ENCODE data around the gene SKI. TPM values are rescaled to one million over a fixed set of nuclear protein-coding genes. Genes with fewer than 3 reads are reported as not detected.

SKI gene
- total and polyA plus RNA-seq, 12 donors: 4.8 to 53.6 (median 34.7) TPM

DNA sequence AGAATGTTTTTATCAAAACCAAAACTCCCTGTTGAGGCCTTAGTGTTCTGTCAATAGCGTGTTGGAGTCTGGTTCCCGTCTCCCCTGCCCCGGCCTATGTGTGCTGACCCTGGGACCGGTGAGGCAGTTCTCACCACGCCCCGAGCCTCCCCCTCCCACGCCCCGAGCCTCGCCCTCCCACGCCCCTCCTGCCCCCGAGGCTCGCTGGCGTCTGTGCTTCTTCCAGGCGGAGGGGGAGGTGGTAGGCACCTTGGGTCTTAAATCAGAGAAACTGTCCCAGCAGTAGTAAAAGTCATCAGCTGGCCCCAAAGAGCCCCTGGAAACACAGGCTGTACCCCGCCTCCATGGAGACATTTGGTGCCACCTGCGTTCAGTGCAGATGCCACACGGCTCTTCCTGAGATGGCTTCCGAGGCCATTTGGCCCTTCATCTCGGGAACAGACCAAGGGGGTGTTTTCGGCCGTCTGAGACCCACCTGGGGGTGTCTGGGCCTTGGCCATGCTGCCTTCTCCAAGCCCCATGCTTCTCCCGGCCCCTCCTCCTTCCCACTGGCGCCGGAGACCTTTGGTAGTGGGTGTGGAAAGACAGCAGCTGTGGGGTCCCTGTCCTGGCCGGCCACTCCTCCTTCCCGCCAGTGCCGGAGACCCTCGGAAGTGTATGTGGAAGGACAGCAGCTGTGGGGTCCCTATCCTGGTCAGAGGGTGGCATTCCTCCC lies 44.7 kb downstream of the SKI start:
- DNase-seq: no peak
- H3K4me1 ChIP-seq (replicated peaks in 1 of 2): peaks cover 12 to 74% of the 10 kb centered on the region in 2 donors
- H3K36me3 ChIP-seq (replicated peaks in 1 of 2): peaks cover 0 to 3% of the 10 kb centered on the region in 2 donors
- intact Hi-C loops (cut with DNase I): no loop called here
- no peaks in the 10 kb centered on the region for H3K9me3 ChIP-seq (replicated peaks in 1 of 3)
- peak overlapping the region in 2 of 5 donors; percentile 5 to 56 for H3K27ac ChIP-seq
- no peaks in the 10 kb centered on the region for H3K27me3 ChIP-seq
- TF ChIP-seq, protein P1, sequence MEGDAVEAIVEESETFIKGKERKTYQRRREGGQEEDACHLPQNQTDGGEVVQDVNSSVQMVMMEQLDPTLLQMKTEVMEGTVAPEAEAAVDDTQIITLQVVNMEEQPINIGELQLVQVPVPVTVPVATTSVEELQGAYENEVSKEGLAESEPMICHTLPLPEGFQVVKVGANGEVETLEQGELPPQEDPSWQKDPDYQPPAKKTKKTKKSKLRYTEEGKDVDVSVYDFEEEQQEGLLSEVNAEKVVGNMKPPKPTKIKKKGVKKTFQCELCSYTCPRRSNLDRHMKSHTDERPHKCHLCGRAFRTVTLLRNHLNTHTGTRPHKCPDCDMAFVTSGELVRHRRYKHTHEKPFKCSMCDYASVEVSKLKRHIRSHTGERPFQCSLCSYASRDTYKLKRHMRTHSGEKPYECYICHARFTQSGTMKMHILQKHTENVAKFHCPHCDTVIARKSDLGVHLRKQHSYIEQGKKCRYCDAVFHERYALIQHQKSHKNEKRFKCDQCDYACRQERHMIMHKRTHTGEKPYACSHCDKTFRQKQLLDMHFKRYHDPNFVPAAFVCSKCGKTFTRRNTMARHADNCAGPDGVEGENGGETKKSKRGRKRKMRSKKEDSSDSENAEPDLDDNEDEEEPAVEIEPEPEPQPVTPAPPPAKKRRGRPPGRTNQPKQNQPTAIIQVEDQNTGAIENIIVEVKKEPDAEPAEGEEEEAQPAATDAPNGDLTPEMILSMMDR (IDR thresholded peaks at IDR 0.05): no peak
- no peak for TF ChIP-seq POLR2A (IDR thresholded peaks at IDR 0.05)
- 71 to 79% (median 76%) methylated on average over 21 to 28 of the region's 28 CpGs for WGBS, 4 donors
- H3K4me3 ChIP-seq: no peak overlapping the region

DNA sequence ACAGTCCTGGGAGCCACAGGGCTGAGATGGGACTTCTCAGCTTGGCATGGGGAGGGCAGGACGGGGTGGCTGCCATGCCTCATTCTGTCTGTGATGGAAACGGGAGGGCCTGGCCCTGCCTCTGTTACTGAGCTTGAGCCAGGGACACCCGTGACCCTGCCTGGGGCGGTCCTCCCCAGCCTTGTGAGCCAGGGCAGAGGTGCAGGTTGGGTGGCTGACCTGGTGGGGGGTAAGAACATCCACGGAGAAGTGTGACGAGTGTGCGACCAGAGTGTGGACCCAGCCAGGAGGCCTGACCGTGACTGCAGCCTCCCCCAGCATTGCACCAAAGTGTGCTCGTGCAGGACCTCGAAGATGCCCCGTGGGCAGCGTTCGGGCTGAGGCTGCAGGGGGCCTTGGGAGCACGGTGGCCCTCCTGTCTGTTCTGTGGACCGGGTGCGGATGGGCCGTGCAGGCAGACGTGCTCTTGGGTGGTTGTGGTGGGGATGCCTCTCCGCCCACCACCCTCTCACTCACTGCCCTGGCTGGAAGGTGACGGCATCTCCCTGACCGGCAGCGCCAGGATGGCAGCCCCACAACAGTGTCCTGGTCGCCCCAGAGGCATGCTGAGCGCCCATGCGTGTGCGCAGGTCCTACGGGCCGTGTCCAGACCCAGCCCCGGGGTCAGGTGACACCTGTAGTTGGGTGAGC lies 45.4 kb downstream of the SKI start:
- no peaks in the 10 kb centered on the region for H3K27me3 ChIP-seq
- no peaks in the 10 kb centered on the region for H3K9me3 ChIP-seq (replicated peaks in 1 of 3)
- H3K4me3 ChIP-seq: no peak overlapping the region
- whole genome bisulfite sequencing, 4 donors: 79 to 97% (median 87%) methylated on average over 6 to 29 of the region's 29 CpGs
- DNase-seq: no peak
- peaks cover 12 to 80% of the 10 kb centered on the region in 2 donors for H3K4me1 ChIP-seq (replicated peaks in 1 of 2)
- peak overlapping the region in 2 of 5 donors; percentile 3 to 56 for H3K27ac ChIP-seq
- intact Hi-C loops (cut with DNase I): no loop called here
- H3K36me3 ChIP-seq (replicated peaks in 1 of 2): peaks cover 0 to 3% of the 10 kb centered on the region in 2 donors
- TF ChIP-seq, protein P1 (IDR thresholded peaks at IDR 0.05): no peak
- no peak for TF ChIP-seq POLR2A (IDR thresholded peaks at IDR 0.05)

DNA sequence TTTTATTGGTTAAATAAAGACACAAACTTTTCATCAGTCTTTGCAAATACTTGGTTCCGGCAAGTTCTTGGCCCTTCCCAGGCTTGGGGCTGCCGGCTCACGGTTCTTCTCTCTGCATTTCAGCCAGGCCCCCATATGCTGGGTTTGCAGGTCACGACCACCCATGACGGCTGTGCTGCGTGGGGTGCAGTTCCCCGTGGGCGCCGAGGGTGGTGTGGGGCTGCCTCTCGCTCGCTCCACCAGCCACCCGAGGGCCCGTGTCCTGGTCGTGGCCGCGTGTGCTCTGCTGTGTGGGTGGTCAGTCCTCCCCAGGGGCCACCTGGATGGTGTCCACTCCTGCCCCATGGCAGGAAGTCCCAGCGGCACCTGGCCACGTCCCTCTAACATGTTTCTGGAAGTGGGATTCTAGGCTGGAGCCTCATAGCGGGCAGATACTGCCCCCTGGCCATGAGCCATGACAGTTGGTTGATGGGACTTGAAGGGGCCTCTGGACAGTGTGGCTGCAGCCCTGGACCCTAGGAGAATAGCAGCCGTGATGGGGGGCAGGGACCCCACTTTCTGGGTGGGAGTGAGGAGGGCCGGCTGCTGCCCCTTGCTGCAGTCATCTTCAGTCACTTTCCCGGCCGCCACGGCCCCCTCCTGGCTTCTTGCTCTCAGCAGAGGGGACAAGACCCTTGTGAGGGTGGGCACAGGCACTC lies 46.3 kb downstream of the SKI start:
- DNase-seq: no peak
- 66 to 80% (median 74%) methylated on average over 17 to 24 of the region's 24 CpGs for WGBS, 4 donors
- H3K4me3 ChIP-seq: no peak overlapping the region

More for the DNA sequence above, 46.3 kb downstream of the SKI start:
- H3K36me3 ChIP-seq (replicated peaks in 1 of 2): peaks cover 0 to 3% of the 10 kb centered on the region in 2 donors
- peaks cover 21 to 85% of the 10 kb centered on the region in 2 donors for H3K4me1 ChIP-seq (replicated peaks in 1 of 2)
- intact Hi-C loops (cut with DNase I): no loop called here
- no peak for TF ChIP-seq POLR2A (IDR thresholded peaks at IDR 0.05)
- TF ChIP-seq, protein P1 (IDR thresholded peaks at IDR 0.05): no peak
- peak overlapping the region in 2 of 5 donors; percentile 3 to 66 for H3K27ac ChIP-seq
- H3K9me3 ChIP-seq (replicated peaks in 1 of 3): no peaks in the 10 kb centered on the region
- H3K27me3 ChIP-seq: no peaks in the 10 kb centered on the region
